T follicular helper cell (primary cell): ENCODE data around the gene FGF12.

Experiments
- DNase-seq: peaks from one replicate; pipeline ENCODE4 v3.0.0-alpha.2; 2020; ENCODE audit warnings: low read depth

The FGF12 gene

DNA sequence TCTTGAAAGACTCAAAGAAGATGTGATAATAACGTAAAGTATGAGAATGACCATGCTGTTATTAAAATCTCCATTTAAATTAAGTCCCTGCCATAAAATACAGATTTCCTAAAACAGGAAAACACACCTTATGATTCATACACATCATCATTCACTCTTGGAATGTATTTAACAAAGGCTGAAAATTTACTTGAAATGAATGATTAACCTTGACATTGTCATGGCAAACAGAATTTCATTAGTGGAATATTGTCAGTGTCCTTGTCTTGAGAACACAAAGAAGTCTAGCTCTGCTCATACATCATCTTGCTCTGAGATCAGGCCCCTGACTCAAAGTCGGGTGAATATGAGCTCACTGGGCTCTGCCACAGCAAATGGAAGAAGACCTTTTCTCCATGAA, 313.9 kb downstream of the FGF12 start:
- no peak for DNase-seq

GRCh38 chr3:192410684-192410960, 316.7 kb downstream of the FGF12 start:
- DNase-seq, result no peak

DNA sequence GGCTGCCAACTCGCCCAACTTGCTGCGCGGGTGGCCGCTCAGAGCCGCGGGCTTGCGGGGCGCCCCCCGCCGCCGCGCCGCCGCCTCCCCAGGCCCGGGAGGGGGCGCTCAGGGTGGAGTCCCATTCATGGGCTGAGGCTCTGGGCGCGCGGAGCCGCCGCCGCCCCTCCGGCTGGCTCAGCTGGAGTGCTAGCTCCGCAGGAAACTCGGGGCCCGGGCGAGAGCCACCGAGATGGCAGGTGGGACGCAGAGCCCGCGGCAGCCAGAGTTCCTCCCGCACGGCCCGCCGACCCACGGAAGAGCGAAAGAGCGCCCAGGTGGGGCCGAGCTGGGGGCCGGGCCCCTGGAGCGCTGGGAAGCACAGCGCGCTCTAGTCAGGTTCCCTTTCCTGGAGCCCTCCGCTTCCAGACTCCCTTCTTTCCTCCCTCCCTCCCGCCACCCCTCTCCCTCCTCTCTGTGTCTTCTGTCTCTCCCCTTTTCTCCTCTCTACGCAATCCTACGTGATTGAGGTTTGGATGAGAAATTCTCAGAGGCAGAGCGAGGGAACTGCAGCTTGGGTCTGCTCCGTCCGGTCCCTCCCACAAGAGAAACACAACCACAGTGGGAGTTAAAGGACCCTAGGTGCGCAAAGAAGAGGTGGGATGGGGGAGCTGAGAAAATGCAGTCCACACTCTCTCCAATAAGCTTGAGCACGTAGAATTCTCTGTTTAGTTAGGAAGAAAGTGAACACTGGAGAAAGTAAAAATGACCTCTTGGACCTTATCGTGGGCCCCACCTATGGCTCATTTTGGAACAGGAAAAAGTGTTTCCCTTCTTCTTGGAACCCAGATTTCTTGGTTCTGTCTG, 317.3 kb downstream of the FGF12 start:
- no peak for DNase-seq

GRCh38 chr3:192409201-192409837, 318.0 kb downstream of the FGF12 start:
- no peak for DNase-seq

DNA sequence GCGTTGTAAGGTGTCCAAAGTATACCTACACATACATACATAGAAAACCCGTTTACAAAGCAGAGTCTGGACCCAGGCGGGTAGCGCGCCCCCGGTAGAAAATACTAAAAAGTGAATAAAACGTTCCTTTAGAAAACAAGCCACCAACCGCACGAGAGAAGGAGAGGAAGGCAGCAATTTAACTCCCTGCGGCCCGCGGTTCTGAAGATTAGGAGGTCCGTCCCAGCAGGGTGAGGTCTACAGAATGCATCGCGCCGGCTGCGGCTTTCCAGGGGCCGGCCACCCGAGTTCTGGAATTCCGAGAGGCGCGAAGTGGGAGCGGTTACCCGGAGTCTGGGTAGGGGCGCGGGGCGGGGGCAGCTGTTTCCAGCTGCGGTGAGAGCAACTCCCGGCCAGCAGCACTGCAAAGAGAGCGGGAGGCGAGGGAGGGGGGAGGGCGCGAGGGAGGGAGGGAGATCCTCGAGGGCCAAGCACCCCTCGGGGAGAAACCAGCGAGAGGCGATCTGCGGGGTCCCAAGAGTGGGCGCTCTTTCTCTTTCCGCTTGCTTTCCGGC, 318.6 kb downstream of the FGF12 start:
- no peak for DNase-seq

GRCh38 chr3:192408007-192408646, 319.2 kb downstream of the FGF12 start:
- DNase-seq, result no peak

- DNase-seq, result no peak
These were observed 327.6 kb downstream of the FGF12 start for GRCh38 chr3:192399767-192400166.

GRCh38 chr3:192397012-192397411, 330.3 kb downstream of the FGF12 start:
- no peak for DNase-seq

DNA sequence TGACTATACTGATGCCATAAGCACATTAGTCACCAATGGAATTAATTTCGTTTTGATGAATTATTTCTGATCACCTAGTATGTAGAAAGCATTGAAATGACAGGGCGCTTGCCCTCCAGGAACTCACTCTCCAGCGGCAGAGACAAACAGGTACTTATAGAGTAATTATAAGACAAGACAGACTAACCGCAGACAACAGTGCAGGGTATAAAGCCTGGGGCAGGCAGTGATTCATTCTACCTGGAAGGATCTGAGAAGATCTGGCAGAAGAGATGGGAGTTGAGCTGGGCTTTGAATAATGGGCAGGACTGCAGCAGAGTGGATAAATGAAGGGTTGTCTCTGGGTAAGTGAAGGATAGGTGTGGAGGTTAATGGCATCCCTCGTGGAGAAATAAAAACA, 331.8 kb downstream of the FGF12 start:
- DNase-seq, result no peak

DNA sequence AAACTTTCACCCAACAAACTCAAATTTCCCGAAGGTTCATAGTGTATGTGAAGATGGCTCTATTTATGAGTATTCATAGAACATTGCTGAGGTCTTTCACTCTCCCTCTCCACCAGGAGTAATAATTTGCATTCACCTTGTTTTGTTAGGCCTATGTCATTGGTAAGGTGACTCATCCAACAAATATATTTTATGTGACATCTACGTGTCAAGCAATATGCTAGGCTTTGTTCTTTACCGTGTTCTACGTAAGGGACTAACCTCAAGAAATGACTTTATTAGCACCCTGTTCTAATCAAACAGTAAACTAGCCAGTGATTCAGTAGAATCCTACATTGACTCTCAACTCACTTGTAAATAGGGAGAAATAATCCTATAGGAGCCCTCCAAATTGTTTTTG, 334.4 kb downstream of the FGF12 start:
- DNase-seq, result no peak

DNA sequence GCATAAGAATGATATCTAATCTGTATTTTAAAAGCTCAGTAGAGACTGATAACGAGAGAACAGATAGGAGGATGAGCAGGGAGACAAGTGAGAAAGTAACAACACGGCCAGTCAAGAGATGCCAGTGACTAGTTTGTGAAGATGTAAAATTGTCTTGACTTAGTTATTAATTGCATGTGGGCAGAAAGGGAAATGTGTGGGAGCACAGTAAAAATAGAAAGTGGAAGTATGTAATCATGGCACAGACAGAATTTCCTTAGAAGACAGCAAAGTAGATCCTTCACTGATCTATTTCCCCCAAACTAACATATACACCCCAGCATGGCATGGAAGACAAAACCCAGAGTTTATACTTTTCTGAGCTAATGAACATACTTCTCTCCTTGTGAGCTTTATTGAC, 344.5 kb downstream of the FGF12 start:
- no peak for DNase-seq

- no peak for DNase-seq
These were observed 353.8 kb downstream of the FGF12 start for GRCh38 chr3:192373586-192373985.

DNA sequence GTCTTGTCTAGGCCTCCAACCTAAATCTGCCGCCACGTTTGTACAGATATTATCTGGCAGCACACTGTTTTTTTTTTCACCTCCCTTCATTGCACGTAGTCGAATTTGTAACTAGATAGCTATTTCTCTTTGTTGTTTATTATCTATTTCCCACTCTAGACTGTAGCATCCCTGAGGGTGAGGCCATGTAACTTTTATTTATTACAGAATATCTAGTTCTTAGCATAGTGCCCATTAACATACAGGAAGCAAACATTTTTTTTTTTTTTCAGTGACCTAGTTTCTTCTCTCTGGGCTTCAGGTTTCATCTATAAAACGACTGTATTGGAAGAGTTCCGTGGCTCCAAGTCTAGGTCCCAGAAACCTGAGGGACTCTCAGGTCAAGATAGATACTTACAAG, 354.3 kb downstream of the FGF12 start:
- DNase-seq, result no peak

DNA sequence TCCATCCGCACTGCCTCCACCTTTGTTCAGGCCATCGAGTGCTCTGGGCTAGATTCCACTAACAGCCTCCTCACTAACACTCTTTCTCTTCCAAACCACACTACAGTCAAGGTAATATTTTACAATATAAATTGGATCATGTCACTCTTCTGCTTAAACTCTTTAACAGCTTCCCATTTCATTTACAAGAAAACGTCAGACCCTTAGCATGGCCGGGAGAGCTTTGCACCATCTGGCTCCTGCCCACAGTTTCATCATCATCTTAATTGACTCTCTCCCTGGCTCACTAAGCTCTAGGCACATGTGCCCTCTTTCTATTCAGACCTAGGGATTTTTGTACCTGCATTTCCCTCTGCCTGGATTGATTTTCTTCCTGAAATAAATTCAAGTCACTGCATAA, 354.7 kb downstream of the FGF12 start:
- no peak for DNase-seq

DNA sequence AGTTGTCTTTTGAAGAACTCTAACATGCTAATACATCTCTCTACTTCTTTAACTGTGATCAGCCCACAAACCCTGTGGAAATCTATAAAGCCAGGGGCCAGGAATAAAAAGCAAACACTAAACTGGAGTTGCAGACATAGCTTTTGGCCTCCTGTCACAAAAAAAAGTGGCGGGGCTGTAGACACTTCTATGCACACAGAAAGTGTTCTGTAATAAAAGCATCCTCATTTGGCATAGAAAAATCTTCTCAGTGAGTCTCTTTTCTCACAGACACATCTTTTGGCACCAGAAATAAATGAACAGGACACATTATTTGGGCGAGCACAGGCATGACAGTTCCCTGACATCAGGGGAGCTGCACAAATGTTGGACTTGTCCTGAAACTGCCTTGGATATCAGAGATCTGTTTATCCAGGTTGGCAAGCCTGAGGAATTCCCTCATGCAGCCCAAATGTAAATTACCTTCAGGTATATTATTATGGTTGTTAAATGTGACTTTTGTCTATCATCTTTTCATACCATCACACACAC, 355.4 kb downstream of the FGF12 start:
- DNase-seq, result no peak

DNA sequence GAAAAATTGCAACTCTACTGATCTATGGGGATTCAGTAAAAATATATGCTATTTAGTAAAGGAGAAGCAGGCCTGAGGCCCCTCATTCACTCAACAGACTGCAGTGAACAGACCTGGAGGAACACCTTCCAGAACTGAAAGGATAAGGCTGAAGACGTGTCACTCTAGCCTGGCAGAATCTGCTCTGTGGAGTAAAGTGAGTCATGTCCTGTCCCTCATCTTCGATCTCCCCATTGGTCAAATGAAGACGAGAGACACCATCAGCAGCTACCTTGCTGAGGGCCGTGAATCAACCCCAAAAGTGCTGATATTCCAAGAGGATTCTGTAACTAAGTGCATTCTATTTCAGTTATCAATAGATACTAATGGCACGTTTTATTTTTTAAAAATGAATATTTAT, 359.7 kb downstream of the FGF12 start:
- no peak for DNase-seq

DNA sequence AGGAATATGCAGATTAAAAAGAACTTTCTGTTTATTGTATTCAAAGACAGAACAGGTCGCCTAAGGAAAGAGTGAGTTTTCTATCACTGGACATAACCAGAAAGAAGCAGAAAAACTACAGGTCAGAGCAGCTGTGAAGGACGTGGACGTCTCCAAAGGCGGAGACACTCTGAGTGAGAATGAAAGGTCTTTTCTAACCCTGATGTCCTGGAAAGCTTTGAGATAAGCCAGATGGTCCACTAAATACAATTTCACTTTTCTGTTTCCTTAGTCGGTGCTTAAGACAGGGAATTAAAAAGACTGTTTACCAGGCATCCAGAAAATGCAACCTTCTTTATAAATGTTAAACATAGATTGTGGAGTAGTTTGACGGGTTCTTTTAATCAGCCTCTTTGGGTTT, 360.4 kb downstream of the FGF12 start:
- DNase-seq, result no peak

- no peak for DNase-seq
These were observed 361.8 kb downstream of the FGF12 start for GRCh38 chr3:192365571-192365970.

- no peak for DNase-seq
These were observed 363.0 kb downstream of the FGF12 start for GRCh38 chr3:192364316-192364715.

- DNase-seq, result no peak
These were observed 372.7 kb downstream of the FGF12 start for GRCh38 chr3:192354687-192355086.

- DNase-seq, result no peak
These were observed 375.2 kb downstream of the FGF12 start for GRCh38 chr3:192352142-192352541.

GRCh38 chr3:192351441-192351840, 375.9 kb downstream of the FGF12 start:
- DNase-seq, result no peak

- DNase-seq, result no peak
These were observed 387.3 kb downstream of the FGF12 start for GRCh38 chr3:192340031-192340430.
